Epithelial cell of esophagus (primary cell): Measurements from ENCODE around the gene RASSF10.
A peak's percentile ranks its signal among the peaks of the same experiment; 100 is the strongest.

ENCODE experiments used
- DNase-seq: peaks from one replicate; pipeline ENCODE4 v3.0.0; 2010; ENCODE audit warnings: low read depth
- H3K4me3 ChIP-seq: 2 replicates; pipeline ENCODE4 v1.5.1; 2011; ENCODE audit warnings: mild to moderate bottlenecking, low read length, control low read depth
- CTCF ChIP-seq: IDR thresholded peaks from 2 replicates; pipeline ENCODE4 v1.5.1; 2011; ENCODE audit warnings: low read depth, mild to moderate bottlenecking, low read length, control low read depth, inconsistent platforms; ENCODE audit not compliant: insufficient read depth; ENCODE audit errors: missing control alignments

The RASSF10 gene

GRCh38 chr11:13031349-13031748, 22.2 kb downstream of the RASSF10 start:
- DNase-seq = no peak
- H3K4me3 ChIP-seq = no peak overlapping the region
- no peak for TF ChIP-seq CTCF

GRCh38 chr11:13033760-13034533, 24.8 kb downstream of the RASSF10 start:
- no peak overlapping the region for H3K4me3 ChIP-seq
- no peak for DNase-seq
- no peak for TF ChIP-seq CTCF

GRCh38 chr11:13035711-13036110, 26.6 kb downstream of the RASSF10 start:
- no peak for TF ChIP-seq CTCF

GRCh38 chr11:13036235-13036634, 27.1 kb downstream of the RASSF10 start:
- TF ChIP-seq CTCF = no peak
- DNase-seq = no peak
- H3K4me3 ChIP-seq = no peak overlapping the region

More at GRCh38 chr11:13035711-13036110, 26.6 kb downstream of the RASSF10 start:
- DNase-seq = no peak
- H3K4me3 ChIP-seq = no peak overlapping the region

GRCh38 chr11:13038366-13038765, 29.2 kb downstream of the RASSF10 start:
- DNase-seq = peak; percentile 73
- TF ChIP-seq CTCF = no peak
- H3K4me3 ChIP-seq = no peak overlapping the region

GRCh38 chr11:13039126-13039525, 30.0 kb downstream of the RASSF10 start:
- no peak for DNase-seq
- no peak overlapping the region for H3K4me3 ChIP-seq
- TF ChIP-seq CTCF = no peak
